HG02973 (cell line): ENCODE measurements around the gene MACROD2.

Experiments used
- ATAC-seq: cut with Tn5 transposase; IDR thresholded peaks from one replicate; pipeline ENCODE4 v1.9.1; 2021; ENCODE audit warnings: moderate library complexity; ENCODE audit not compliant: unreplicated experiment

MACROD2 gene

GRCh38 chr20:15618110-15618509, 1622.8 kb downstream of the MACROD2 start:
- no peak for ATAC-seq

- no peak for ATAC-seq
Measured at GRCh38 chr20:15618912-15619311, 1623.6 kb downstream of the MACROD2 start.

DNA sequence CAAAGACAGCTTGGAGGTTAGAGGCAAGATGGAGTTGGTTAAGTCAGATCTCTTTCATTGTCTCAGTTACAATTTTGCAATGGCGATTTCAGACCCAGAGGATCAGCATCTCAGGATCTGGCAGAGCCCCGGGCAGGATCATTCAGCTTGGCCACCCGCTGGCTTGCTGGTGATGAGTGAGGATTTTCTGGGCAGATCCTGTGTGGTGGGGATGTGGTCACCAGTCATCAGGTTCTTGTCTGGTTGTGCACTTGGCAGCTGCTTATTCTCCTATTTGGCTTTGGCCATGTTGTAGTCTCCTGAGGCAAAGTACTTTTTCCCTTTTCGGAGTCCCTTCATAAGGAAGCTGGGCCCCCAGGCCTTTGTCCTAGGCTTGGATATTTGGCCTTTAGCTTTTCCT, 1624.0 kb downstream of the MACROD2 start:
- no peak for ATAC-seq

DNA sequence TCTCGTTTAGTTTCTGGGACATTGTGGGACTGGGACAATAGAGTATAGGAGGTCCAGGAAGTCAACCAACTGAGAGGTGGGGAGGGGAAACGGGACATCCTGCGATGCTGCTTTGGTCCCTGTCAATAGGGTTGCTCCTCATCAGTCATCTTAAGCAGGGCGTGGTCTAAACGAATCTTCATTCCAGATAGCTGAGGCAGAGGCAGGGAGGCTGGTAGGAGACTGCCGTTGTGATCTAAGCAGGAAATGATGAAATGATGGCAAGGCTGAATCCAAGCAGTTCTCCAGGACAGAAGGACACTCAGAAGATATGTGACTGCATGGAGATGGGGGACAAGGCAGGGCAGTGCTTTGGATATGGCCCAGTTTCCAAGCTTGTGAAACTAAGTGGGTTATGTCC, 1624.5 kb downstream of the MACROD2 start:
- no peak for ATAC-seq

DNA sequence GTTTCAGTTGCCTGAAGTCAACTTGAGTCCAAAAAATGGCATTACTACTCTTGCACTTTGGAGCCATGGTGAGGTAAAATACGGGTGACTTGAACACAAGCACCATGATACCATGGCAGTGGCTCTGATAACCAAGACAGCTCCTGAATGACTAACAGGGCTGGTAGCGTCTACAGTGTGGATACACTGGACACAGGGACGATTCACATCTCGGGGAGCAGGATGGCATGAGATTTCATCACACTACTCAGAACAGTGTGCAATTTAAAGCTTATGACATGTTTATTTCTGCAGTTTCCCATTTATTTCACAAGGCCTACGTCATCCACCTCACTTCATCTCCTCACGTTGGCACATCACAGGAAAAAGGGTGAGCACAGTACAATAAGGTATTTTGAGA, 1627.1 kb downstream of the MACROD2 start:
- no peak for ATAC-seq

DNA sequence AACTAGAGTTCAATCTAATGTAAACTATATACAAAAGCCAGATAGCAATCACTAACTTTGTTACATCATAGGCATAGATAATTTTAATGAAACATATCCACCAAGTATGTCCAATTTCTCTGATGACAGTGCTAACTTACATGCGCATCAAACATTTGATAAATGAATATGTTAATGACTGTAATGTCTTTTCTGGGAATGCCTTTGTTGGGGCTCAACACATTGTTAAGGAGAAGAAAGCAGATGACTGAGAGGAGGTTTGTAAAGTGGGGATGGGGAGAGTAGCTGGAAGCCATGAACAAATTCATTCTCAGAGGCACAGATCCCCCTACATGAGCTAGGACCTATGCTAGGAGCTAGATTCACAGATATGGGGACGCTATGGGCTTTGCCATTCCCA, 1627.9 kb downstream of the MACROD2 start:
- no peak for ATAC-seq

DNA sequence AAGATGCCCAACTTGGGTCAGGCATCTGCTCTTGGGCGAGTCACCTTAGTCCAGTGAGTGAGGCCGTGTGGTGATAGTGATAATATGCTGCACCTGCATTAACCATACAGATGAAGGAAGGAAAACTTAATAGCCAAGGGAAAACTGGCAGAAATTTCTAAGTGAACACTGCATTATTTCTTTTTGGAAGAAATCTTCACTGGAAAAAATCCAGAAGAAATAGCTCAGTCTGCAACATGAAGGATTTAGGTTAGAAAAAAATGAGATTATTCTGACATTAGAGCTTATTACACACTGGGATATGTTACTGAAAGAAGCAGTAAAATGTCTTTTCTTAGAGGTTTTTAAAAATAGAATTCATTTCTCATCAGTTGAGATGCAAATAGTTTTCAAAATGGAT, 1630.7 kb downstream of the MACROD2 start:
- ATAC-seq: no peak

DNA sequence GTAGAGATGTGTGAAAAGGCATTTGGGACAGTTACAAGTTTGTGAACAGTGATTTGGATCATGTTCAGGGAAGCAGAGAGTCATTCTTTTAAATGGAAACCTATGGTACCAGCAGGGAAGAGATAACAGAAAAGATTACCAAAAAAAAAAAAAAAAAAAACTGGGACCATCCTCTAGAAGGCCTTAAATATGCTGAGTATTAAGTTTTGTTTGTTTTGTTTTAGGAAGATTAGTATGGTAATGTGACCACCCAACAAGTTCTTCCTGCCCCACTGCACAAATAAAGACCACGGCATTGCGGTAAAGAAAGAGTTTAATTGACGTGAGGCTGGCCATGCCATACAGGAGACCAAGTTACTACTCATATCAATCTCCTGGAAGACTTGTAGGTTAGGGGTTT, 1631.8 kb downstream of the MACROD2 start:
- ATAC-seq: no peak

DNA sequence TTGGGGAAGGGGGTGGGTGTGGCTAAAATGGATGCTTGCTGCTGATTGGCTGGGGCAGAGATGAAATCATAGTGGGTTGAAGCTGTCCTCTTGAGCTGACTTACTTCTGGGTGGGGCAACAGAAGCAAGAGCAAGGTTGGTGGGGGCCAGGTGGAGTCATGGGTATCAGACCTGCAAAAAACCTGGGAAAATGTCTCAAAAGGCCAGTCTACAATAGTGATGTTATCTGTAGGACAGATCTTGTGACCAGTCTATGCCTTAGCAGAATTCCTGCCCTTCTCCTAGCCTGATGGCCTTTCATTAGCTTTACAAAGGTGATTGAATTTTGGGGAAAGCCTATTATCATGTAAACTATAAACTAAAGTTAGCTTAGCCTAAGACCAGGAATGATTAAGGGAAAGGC, 1632.2 kb downstream of the MACROD2 start:
- no peak for ATAC-seq

- ATAC-seq: no peak
Measured at GRCh38 chr20:15628851-15629353, 1633.6 kb downstream of the MACROD2 start.

DNA sequence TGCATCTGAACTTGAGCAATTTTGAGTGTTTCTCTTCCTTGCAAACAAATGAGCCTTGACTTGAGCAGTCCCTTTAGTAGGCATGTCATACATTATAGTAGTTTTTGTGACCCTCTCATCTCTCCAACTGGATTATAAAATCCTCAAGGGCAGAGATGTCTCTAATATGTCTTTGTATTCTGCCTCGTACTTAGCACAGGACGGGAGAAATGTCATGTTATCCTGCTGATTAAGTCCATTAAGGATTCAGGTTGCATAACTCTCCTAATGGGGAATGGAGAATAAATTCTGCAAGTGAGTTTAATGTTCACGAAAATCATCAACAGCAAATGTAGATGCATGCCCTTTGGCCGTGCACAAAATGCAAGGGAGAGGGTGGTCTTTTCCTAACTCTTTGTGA, 1635.0 kb downstream of the MACROD2 start:
- no peak for ATAC-seq

DNA sequence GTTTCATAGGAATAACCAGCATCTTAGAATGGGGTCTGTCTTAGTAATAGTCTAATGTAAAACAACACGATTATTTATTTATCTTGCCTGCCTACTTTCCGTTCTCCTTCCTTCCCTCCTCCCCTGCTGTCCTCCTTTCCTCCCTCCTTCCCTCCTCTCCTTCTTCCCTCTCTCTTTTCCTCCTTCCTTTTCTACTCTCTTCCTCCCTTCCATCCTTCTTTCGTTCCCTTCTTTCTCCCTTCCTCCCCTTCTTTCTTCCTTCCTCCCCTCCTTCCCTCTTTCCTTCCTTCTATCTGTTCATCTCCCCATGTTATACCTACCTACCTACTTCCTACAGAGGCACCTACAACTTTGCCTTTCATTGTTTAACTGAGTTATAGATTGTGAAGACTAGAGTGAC, 1637.4 kb downstream of the MACROD2 start:
- no peak for ATAC-seq

GRCh38 chr20:15634102-15634501, 1638.8 kb downstream of the MACROD2 start:
- ATAC-seq: no peak

- no peak for ATAC-seq
Measured at GRCh38 chr20:15637546-15637945, 1642.2 kb downstream of the MACROD2 start.

DNA sequence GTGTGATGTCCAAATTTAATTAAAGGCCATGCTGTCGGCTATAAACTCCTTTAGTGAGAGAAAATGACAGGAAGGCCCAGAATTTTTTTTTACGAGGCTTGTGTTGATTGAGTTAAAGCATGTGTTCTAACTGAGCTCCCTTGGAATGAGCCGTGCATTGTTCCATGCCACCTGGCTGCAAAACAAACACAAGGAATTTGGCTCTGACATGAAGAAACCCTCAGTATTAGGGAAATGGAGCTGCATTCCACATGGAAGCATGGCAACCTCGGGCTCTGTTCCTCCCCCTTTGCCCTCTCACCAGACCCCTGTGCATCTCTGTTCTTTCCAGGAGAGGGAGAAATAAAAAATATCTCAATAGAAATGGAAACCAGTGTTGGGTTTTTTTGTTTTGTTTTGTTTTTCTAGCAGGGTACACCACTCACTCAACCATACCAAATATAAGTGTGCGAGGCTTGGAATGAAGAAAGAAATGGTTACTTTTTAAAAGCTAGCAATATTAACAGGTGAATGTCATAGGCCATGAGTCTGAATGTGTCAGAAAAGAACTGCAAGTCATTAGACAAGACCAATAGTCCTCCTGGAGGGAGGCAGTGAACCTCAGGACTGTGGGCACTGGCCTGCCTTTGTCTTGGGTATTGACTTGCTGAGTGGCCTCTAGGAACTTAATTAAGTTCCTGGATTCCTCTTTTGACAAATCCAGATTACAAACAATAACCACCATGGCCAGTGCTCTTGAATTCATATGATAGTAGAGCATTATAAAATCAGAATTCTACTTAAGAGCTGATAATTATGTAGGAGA, 1642.8 kb downstream of the MACROD2 start:
- no peak for ATAC-seq

DNA sequence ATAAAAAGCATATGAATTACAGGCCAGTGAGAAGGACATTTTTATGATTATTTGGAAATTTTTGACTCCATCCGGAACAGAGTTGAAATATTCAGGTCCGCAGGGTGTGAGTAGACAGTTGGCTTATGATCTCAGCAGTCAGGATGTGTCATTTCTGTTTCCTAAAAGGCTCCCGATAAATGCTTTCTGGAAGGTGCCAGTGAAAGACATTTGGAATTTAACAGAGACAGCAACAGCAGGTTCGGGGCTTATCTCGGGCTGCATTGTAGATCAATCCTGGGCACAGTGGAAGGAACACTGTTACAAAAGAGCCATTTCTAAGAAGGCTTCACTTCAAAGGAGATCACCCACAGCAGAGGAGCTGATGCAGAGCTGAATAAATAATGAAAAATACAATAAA, 1643.5 kb downstream of the MACROD2 start:
- ATAC-seq: no peak

GRCh38 chr20:15639839-15640238, 1644.5 kb downstream of the MACROD2 start:
- no peak for ATAC-seq

GRCh38 chr20:15642109-15642508, 1646.8 kb downstream of the MACROD2 start:
- no peak for ATAC-seq

GRCh38 chr20:15642676-15643075, 1647.4 kb downstream of the MACROD2 start:
- ATAC-seq: no peak

- ATAC-seq: no peak
Measured at GRCh38 chr20:15643713-15644112, 1648.4 kb downstream of the MACROD2 start.

GRCh38 chr20:15645816-15646215, 1650.5 kb downstream of the MACROD2 start:
- no peak for ATAC-seq

- ATAC-seq: no peak
Measured at GRCh38 chr20:15653396-15654207, 1658.3 kb downstream of the MACROD2 start.
